Uterus (tissue), 2 donors: Measurements from ENCODE around the gene GPT2.

Source experiments
- POLR2A ChIP-seq, 2 donors: fragments of 450-650 bp; IDR thresholded peaks; one replicate each; pipeline ENCODE4 v1.6.1; 2016; ENCODE audit warnings: antibody characterized with exemption in 2 of 2, mild to moderate bottlenecking in 1 of 2, moderate library complexity in 1 of 2
- TF ChIP-seq, protein P1 (sequence below), 4 experiments: fragments of 200-600 bp in 2 of 4; fragments of 450-650 bp in 2 of 4; sonication (generic) in 2 of 4; IDR thresholded peaks; one replicate each; pipeline ENCODE4 v1.5.1; 2016 to 2019; ENCODE audit warnings: antibody characterized with exemption in 4 of 4, mild to moderate bottlenecking in 2 of 4, moderate library complexity in 1 of 4

DNA sequence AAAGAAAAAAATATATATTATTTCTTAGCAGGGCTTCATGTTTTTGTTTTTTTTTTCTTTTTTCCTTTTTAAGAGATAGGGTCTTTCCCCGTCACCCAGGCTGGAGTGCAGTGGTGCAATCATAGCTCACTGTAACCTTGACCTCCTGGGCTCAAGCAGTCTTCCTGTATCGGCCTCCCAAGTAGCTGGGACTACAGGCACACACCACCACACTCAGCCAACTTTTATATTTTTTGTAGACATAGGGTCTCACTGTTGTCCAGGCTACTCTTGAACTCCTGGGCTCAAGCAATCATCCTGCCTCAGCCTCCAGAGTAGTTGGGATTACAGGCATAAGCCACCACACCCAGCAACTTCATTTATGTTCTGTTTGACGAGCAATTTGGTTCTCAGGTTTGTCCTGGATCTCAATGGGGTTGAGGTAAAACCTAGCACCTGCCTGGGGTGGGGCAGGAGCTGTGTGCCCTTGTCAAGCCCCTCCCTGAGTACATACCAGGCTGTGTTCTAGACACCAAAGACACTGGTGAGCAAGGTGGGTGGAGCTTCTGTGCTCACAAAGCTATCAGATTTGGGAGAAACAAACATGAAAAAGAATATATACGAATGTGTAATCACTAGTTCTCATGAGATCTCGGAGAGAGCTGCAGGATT, 19.2 kb downstream of the GPT2 start:
- no peak for TF ChIP-seq POLR2A (IDR thresholded peaks at IDR 0.05)
- TF ChIP-seq, protein P1, sequence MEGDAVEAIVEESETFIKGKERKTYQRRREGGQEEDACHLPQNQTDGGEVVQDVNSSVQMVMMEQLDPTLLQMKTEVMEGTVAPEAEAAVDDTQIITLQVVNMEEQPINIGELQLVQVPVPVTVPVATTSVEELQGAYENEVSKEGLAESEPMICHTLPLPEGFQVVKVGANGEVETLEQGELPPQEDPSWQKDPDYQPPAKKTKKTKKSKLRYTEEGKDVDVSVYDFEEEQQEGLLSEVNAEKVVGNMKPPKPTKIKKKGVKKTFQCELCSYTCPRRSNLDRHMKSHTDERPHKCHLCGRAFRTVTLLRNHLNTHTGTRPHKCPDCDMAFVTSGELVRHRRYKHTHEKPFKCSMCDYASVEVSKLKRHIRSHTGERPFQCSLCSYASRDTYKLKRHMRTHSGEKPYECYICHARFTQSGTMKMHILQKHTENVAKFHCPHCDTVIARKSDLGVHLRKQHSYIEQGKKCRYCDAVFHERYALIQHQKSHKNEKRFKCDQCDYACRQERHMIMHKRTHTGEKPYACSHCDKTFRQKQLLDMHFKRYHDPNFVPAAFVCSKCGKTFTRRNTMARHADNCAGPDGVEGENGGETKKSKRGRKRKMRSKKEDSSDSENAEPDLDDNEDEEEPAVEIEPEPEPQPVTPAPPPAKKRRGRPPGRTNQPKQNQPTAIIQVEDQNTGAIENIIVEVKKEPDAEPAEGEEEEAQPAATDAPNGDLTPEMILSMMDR (IDR thresholded peaks at IDR 0.05) = no peak
